Gastrocnemius medialis (tissue), 4 donors: Measurements from ENCODE around the gene CEP78. TPM values are rescaled to one million over a fixed set of nuclear protein-coding genes. Genes with fewer than 3 reads are reported as not detected.

Experiments used
- ATAC-seq, 2 donors: fragments of 150-250 bp; one replicate each; pipeline ENCODE4 v1.9.1; 2016
- DNase-seq, 2 donors: peaks; one replicate each; pipeline ENCODE4 v3.0.0-alpha.2; 2019
- H3K27ac ChIP-seq, 4 donors: fragments of 200-600 bp; sonication (generic); 1 replicate in 1 of 4; 2 replicates in 3 of 4; pipeline ENCODE4 v1.5.1; 2016 to 2018; ENCODE audit warnings: mild to moderate bottlenecking in 2 of 4, moderate library complexity in 1 of 4
- H3K27me3 ChIP-seq, 3 donors: fragments of 200-600 bp; sonication (generic) in 2 of 3; 1 replicate in 1 of 3; 2 replicates in 2 of 3; pipeline versions ENCODE4 v1.5.1 to v1.6.0; 2016 to 2019; ENCODE audit warnings: mild to moderate bottlenecking in 1 of 3, moderate library complexity in 1 of 3
- H3K36me3 ChIP-seq, 2 donors: fragments of 200-600 bp; sonication (generic) in 1 of 2; one replicate each; pipeline ENCODE4 v1.5.1; 2017 to 2018
- H3K4me1 ChIP-seq, 2 donors: fragments of 200-600 bp; sonication (generic) in 1 of 2; one replicate each; pipeline ENCODE4 v1.5.1; 2016 to 2017; ENCODE audit warnings: mild to moderate bottlenecking in 2 of 2
- H3K4me3 ChIP-seq, 4 donors: fragments of 200-600 bp; sonication (generic) in 3 of 4; 1 replicate in 1 of 4; 2 replicates in 3 of 4; pipeline ENCODE4 v1.5.1; 2016 to 2019; ENCODE audit warnings: mild to moderate bottlenecking in 2 of 4
- H3K9me3 ChIP-seq, 3 donors: fragments of 200-600 bp; sonication (generic) in 2 of 3; 1 replicate in 1 of 3; 2 replicates in 2 of 3; pipeline ENCODE4 v1.5.1; 2016 to 2019
- POLR2A ChIP-seq, 2 donors: fragments of 450-650 bp; IDR thresholded peaks; one replicate each; pipeline ENCODE4 v1.6.1; 2017; ENCODE audit warnings: antibody characterized with exemption in 2 of 2, mild to moderate bottlenecking in 2 of 2, moderate library complexity in 2 of 2
- in situ Hi-C, 4 donors: fragments of 200-750 bp; cut with MboI; loops; one replicate each; pipeline versions ENCODE4 v1.15.0 to v1.8.0; 2017; ENCODE audit warnings: low sequenced_read_pairs in 4 of 4
- intact Hi-C: fragments of 100-400 bp; cut with DNase I; formaldehyde crosslinking; loops from one replicate; pipeline ENCODE4 v1.15.1; 2023; ENCODE audit warnings: low total_unique reads
- total RNA-seq, 4 donors: library from RNA; depleted of rRNA; stranded (reverse); fragments of >200 nt; gene quantifications; one replicate each; pipeline versions ENCODE4 v1.1.0 to v1.2.3, GENCODE V29; 2016
- TF ChIP-seq, protein P1 (sequence below), 5 experiments: fragments of 450-650 bp in 3 of 5; fragments of 200-600 bp in 2 of 5; sonication (generic) in 2 of 5; IDR thresholded peaks in 4 of 5; conservative IDR thresholded peaks in 1 of 5; 1 replicate in 4 of 5; 2 replicates in 1 of 5; pipeline ENCODE4 v1.5.1; 2016 to 2019; ENCODE audit warnings: antibody characterized with exemption in 5 of 5, mild to moderate bottlenecking in 3 of 5, moderate library complexity in 3 of 5

The CEP78 gene
- total RNA-seq, 4 donors from 2014 or later: 2.1 to 2.8 (median 2.5) TPM

DNA sequence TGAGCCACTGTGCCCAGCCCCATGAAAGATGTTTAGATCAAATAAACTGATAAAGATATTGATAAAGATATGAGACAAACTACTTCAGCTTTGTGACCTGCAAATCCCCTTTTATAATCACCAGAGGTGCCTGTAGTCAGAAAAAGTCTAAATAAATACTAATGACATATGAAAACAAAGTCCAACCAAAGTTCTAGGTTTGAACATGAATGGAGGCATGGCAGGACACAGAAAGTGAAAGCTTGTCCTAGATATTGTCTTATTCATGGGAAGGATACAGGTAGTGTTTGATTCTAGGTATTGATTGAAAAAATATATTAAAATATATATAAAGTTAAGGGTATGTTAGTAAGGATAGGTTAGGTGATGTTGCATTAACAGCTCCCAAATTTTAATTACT, 36.4 kb downstream of the CEP78 start:
- in situ Hi-C loops (no loop called here), intact Hi-C loops (no loop called here)
- peaks cover 0 to 20% of the 10 kb centered on the region in 2 donors for H3K36me3 ChIP-seq
- no peak for TF ChIP-seq POLR2A (IDR thresholded peaks at IDR 0.05)
- TF ChIP-seq, protein P1, sequence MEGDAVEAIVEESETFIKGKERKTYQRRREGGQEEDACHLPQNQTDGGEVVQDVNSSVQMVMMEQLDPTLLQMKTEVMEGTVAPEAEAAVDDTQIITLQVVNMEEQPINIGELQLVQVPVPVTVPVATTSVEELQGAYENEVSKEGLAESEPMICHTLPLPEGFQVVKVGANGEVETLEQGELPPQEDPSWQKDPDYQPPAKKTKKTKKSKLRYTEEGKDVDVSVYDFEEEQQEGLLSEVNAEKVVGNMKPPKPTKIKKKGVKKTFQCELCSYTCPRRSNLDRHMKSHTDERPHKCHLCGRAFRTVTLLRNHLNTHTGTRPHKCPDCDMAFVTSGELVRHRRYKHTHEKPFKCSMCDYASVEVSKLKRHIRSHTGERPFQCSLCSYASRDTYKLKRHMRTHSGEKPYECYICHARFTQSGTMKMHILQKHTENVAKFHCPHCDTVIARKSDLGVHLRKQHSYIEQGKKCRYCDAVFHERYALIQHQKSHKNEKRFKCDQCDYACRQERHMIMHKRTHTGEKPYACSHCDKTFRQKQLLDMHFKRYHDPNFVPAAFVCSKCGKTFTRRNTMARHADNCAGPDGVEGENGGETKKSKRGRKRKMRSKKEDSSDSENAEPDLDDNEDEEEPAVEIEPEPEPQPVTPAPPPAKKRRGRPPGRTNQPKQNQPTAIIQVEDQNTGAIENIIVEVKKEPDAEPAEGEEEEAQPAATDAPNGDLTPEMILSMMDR (IDR thresholded peaks at IDR 0.05 in 4 of 5, conservative IDR thresholded peaks at IDR 0.05 in 1 of 5): no peak
- no peaks in the 10 kb centered on the region for H3K9me3 ChIP-seq
- no peak for ATAC-seq
- H3K27ac ChIP-seq: no peak overlapping the region
- H3K27me3 ChIP-seq: no peaks in the 10 kb centered on the region
- H3K4me3 ChIP-seq: no peak overlapping the region
- DNase-seq: no peak
- no peaks in the 10 kb centered on the region for H3K4me1 ChIP-seq

DNA sequence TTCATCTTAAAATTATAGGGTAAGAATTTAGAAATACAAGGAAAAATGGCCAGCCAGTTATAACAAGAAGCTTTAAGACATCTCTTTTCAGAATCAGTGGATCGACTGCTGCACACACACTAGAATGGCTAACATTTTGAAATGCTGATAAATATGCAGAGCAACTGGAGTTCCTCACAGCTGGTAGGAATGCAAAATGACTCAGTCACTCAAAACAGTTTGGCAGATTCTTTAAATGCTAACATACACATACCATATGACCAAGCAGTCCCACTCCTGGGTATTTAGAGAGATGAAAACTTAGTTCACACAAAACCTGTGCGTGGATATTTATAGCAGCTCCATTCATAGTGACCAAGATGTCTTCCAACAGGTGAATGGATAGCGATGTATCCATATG, 37.9 kb downstream of the CEP78 start:
- Histone ChIP-seq H3K27ac (no peak overlapping the region), H3K4me1 (no peaks in the 10 kb centered on the region), H3K36me3 (peaks cover 0 to 10% of the 10 kb centered on the region in 2 donors), H3K9me3 (no peaks in the 10 kb centered on the region), H3K4me3 (no peak overlapping the region), H3K27me3 (no peaks in the 10 kb centered on the region)
- intact Hi-C loops (no loop called here), in situ Hi-C loops (no loop called here)
- no peak for TF ChIP-seq POLR2A (IDR thresholded peaks at IDR 0.05)
- TF ChIP-seq, protein P1 (IDR thresholded peaks at IDR 0.05 in 4 of 5, conservative IDR thresholded peaks at IDR 0.05 in 1 of 5): no peak
- ATAC-seq: no peak
- no peak for DNase-seq

DNA sequence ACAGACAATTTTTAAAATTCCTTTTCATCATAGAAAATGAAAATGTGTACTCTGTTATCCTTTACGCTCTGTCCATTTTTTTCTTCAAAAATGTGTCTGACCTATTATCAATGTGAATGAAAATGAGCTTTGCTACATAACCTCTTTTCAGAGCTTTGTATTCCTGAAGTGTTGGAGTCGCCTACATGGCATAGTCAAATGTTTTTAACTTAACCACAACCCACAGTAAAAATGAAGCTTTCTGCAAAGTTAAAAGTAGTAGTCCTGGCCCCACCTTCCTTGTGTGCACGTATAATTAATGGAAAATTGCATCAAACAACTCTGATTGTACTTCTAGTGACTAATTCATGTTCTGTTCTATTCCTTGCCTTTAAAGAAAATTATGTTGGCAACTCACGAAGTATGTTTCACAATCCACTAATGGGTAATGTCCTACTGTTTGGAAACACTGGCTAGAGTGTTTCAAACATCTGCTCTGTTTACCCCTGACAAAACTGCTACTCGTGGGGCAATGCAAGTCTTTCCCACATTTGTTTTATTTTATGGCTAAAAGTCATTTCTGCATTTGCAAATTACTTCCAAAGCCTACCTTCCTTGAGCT, 42.4 kb downstream of the CEP78 start:
- ATAC-seq (peak; percentile 66 to 73), DNase-seq (no peak)
- Histone ChIP-seq H3K4me1 (peaks cover 0 to 8% of the 10 kb centered on the region in 2 donors), H3K27ac (no peak overlapping the region), H3K4me3 (no peak overlapping the region), H3K27me3 (no peaks in the 10 kb centered on the region), H3K9me3 (no peaks in the 10 kb centered on the region), H3K36me3 (no peaks in the 10 kb centered on the region)
- in situ Hi-C loops (no loop called here), intact Hi-C loops (no loop called here)
- no peak for TF ChIP-seq POLR2A (IDR thresholded peaks at IDR 0.05)
- TF ChIP-seq, protein P1 (IDR thresholded peaks at IDR 0.05 in 4 of 5, conservative IDR thresholded peaks at IDR 0.05 in 1 of 5): no peak

DNA sequence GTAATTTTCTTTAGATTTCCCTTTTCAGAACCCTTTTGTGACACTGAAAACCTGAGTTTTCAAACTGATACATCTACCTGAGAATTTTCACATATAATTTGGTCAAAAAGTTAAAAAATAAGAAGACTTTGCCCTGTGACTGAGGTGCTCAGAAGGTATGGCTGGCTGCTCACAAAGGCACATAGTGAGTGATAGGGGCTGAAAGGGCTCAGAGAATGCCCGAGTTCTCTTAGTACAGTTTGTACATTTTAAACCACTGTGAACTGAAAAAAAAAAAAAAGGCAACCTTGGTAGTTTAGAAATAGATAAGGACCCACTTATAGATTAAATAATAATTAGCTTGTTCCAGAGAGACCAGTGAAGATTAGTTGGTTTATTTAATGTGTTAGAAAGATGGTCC, 42.9 kb downstream of the CEP78 start:
- Histone ChIP-seq H3K9me3 (no peaks in the 10 kb centered on the region), H3K4me1 (peaks cover 0 to 8% of the 10 kb centered on the region in 2 donors), H3K4me3 (no peak overlapping the region), H3K27ac (no peak overlapping the region), H3K27me3 (no peaks in the 10 kb centered on the region), H3K36me3 (no peaks in the 10 kb centered on the region)
- intact Hi-C loops (no loop called here), in situ Hi-C loops (no loop called here)
- no peak for ATAC-seq
- DNase-seq: no peak
- TF ChIP-seq POLR2A (IDR thresholded peaks at IDR 0.05): no peak
- TF ChIP-seq, protein P1 (IDR thresholded peaks at IDR 0.05 in 4 of 5, conservative IDR thresholded peaks at IDR 0.05 in 1 of 5): no peak
